ENCODE measurements around the gene PDIA5.

The PDIA5 gene

GRCh38 chr3:123122057-123122456, 55.2 kb downstream of the PDIA5 start:
- DNase-seq, result no peak

- no peak for DNase-seq
Measured at GRCh38 chr3:123122525-123123315, 55.9 kb downstream of the PDIA5 start.

GRCh38 chr3:123123716-123124616, 57.1 kb downstream of the PDIA5 start:
- DNase-seq, result no peak

GRCh38 chr3:123124971-123125370, 58.1 kb downstream of the PDIA5 start:
- DNase-seq, result no peak

GRCh38 chr3:123126031-123126430, 59.2 kb downstream of the PDIA5 start:
- DNase-seq, result no peak

GRCh38 chr3:123126653-123127052, 59.8 kb downstream of the PDIA5 start:
- no peak for DNase-seq

GRCh38 chr3:123129092-123129491, 62.3 kb downstream of the PDIA5 start:
- DNase-seq, result no peak

- DNase-seq, result no peak
Measured at GRCh38 chr3:123129532-123129931, 62.7 kb downstream of the PDIA5 start.

- DNase-seq, result no peak
Measured at GRCh38 chr3:123130079-123130750, 63.4 kb downstream of the PDIA5 start.

GRCh38 chr3:123134671-123135070, 67.8 kb downstream of the PDIA5 start:
- no peak for DNase-seq

- DNase-seq, result peak; percentile 94
Measured at GRCh38 chr3:123137001-123137400, 70.2 kb downstream of the PDIA5 start.

GRCh38 chr3:123138839-123139444, 72.1 kb downstream of the PDIA5 start:
- DNase-seq, result no peak

- peak; percentile 16 for DNase-seq
Measured at GRCh38 chr3:123139522-123139921, 72.7 kb downstream of the PDIA5 start.

- no peak for DNase-seq
Measured at GRCh38 chr3:123140550-123140949, 73.7 kb downstream of the PDIA5 start.

GRCh38 chr3:123141276-123141675, 74.5 kb downstream of the PDIA5 start:
- no peak for DNase-seq

GRCh38 chr3:123143669-123144411, 77.0 kb downstream of the PDIA5 start:
- peak; percentile 97 for DNase-seq

- DNase-seq, result no peak
Measured at GRCh38 chr3:123147754-123148535, 81.1 kb downstream of the PDIA5 start.

- DNase-seq, result no peak
Measured at GRCh38 chr3:123148772-123149171, 81.9 kb downstream of the PDIA5 start.

GRCh38 chr3:123149525-123149924, 82.7 kb downstream of the PDIA5 start:
- no peak for DNase-seq

- DNase-seq, result no peak
Measured at GRCh38 chr3:123150449-123151215, 83.8 kb downstream of the PDIA5 start.

Measured in NCI-H146 (cell line).